ENCODE data around the gene COP1. TPM values are rescaled to one million over a fixed set of nuclear protein-coding genes. Genes with fewer than 3 reads are reported as not detected.

Gene COP1
- polyA plus RNA-seq, 3 donors, result 44.0 to 74.2 (median 68.6) TPM

DNA sequence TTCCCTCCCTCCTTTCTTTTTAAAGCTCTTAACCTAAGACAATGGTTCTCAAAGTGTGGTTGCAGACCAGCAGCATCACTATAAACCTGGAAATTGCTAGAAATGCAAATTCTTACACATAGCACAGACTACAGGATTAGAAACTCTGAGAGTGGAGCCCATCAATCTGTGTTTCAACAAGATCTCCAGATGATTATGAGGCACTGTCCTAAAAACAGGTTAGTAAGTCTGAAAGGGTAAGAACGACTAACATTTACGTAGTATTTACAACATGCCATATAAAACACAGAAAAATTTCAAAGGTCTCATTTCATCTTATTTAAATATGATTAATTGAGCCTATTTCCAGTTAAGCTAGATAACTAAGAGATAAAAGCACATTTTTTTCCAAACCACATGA, 138.8 kb downstream of the COP1 start:
- intact Hi-C loops (cut with micrococcal nuclease), result no loop called here
- Mint-ChIP-seq H3K9me3 (peaks cover 0 to 8% (median 0%) of the 10 kb centered on the region in 7 donors), H3K36me3 (peaks cover 60 to 74% of the 10 kb centered on the region in 2 donors), H3K27me3 (ENCODE audit: low read depth in 3 of 3) (no peaks in the 10 kb centered on the region), H3K4me1 (no peaks in the 10 kb centered on the region), H3K27ac (no peak overlapping the region), H3K4me3 (no peak overlapping the region)
- peaks cover 23% of the 10 kb centered on the region for H3K79me2 ChIP-seq (ENCODE audit: insufficient read depth, low read length)
- no peaks in the 10 kb centered on the region for H3K4me1 ChIP-seq (ENCODE audit: control insufficient read depth in 1 of 2, insufficient read depth in 2 of 2, low read length in 2 of 2)
- peaks cover 45 to 84% of the 10 kb centered on the region in 2 donors for H3K36me3 ChIP-seq (replicated peaks in 1 of 2; ENCODE audit: control insufficient read depth in 1 of 2, insufficient read depth in 2 of 2, low read length in 2 of 2)
- no peak for DNase-seq
- H3K27me3 ChIP-seq (ENCODE audit: control insufficient read depth in 2 of 2, insufficient read depth in 2 of 2, low read length in 2 of 2), result no peaks in the 10 kb centered on the region
- peaks cover 84% of the 10 kb centered on the region for H4K20me1 ChIP-seq (ENCODE audit: insufficient read depth, low read length)
- no peak overlapping the region for H3K9ac ChIP-seq (ENCODE audit: insufficient read depth, low read length, poor library complexity, severe bottlenecking)
- H3K27ac ChIP-seq (ENCODE audit: low read depth in 1 of 2, low read length in 2 of 2), result no peak overlapping the region
- H3K9me3 ChIP-seq (replicated peaks in 1 of 2; ENCODE audit: control insufficient read depth in 1 of 2, insufficient read depth in 1 of 2, low read length in 2 of 2), result no peaks in the 10 kb centered on the region
- no peak overlapping the region for H2AFZ ChIP-seq (ENCODE audit: insufficient read depth, low read depth, low read length, poor library complexity, severe bottlenecking)
- no peak overlapping the region for H3K4me3 ChIP-seq (replicated peaks in 1 of 3; ENCODE audit: low read depth in 2 of 3, low read length in 3 of 3)
- H3K4me2 ChIP-seq (replicated peaks; ENCODE audit: extremely low read depth, low read length, poor library complexity, severe bottlenecking), result no peak overlapping the region
- TF ChIP-seq CTCF (IDR thresholded peaks at IDR 0.05), result no peak
- WGBS (ENCODE audit: insufficient coverage), result no CpG with 5 or more reads among the region's 2 CpGs

DNA sequence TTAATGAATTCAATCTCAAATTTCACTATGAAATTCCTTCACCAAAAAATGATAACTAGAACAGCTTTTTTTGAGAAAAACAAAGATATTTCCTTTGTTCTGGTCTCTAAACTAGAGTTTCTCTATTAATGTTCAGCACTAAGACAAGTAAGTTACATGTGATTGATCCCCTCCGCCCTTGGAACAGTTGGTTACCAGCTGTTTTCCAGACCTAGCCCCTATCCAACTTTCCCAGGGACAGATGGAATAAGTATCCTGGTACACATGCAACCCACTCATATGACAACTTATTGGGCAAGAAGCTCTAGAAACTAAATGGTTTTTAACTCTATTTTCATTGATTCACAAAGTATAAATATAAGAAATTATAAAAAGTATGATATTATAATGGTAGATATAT, 140.4 kb downstream of the COP1 start:
- H2AFZ ChIP-seq (ENCODE audit: insufficient read depth, low read depth, low read length, poor library complexity, severe bottlenecking), result no peak overlapping the region
- H3K9me3 Mint-ChIP-seq, result peaks cover 0 to 10% (median 0%) of the 10 kb centered on the region in 7 donors
- no peaks in the 10 kb centered on the region for H3K4me1 Mint-ChIP-seq
- no peak for DNase-seq
- no peaks in the 10 kb centered on the region for H3K27me3 Mint-ChIP-seq (ENCODE audit: low read depth in 3 of 3)
- 80% methylated on average over 1 of the region's 1 CpG for WGBS (ENCODE audit: insufficient coverage)
- H3K36me3 ChIP-seq (replicated peaks in 1 of 2; ENCODE audit: control insufficient read depth in 1 of 2, insufficient read depth in 2 of 2, low read length in 2 of 2), result peaks cover 39 to 73% of the 10 kb centered on the region in 2 donors
- H3K79me2 ChIP-seq (ENCODE audit: insufficient read depth, low read length), result peaks cover 23% of the 10 kb centered on the region
- H3K9me3 ChIP-seq (replicated peaks in 1 of 2; ENCODE audit: control insufficient read depth in 1 of 2, insufficient read depth in 1 of 2, low read length in 2 of 2), result no peaks in the 10 kb centered on the region
- no peak overlapping the region for H3K9ac ChIP-seq (ENCODE audit: insufficient read depth, low read length, poor library complexity, severe bottlenecking)
- H3K27me3 ChIP-seq (ENCODE audit: control insufficient read depth in 2 of 2, insufficient read depth in 2 of 2, low read length in 2 of 2), result no peaks in the 10 kb centered on the region
- no peak overlapping the region for H3K4me2 ChIP-seq (replicated peaks; ENCODE audit: extremely low read depth, low read length, poor library complexity, severe bottlenecking)
- H3K27ac ChIP-seq (ENCODE audit: low read depth in 1 of 2, low read length in 2 of 2), result no peak overlapping the region
- H3K4me3 Mint-ChIP-seq, result no peak overlapping the region
- no peak for TF ChIP-seq CTCF (IDR thresholded peaks at IDR 0.05)
- H4K20me1 ChIP-seq (ENCODE audit: insufficient read depth, low read length), result peaks cover 83% of the 10 kb centered on the region
- H3K36me3 Mint-ChIP-seq, result peaks cover 55 to 70% of the 10 kb centered on the region in 2 donors
- intact Hi-C loops (cut with micrococcal nuclease), result no loop called here
- no peaks in the 10 kb centered on the region for H3K4me1 ChIP-seq (ENCODE audit: control insufficient read depth in 1 of 2, insufficient read depth in 2 of 2, low read length in 2 of 2)
- no peak overlapping the region for H3K27ac Mint-ChIP-seq
- H3K4me3 ChIP-seq (replicated peaks in 1 of 3; ENCODE audit: low read depth in 2 of 3, low read length in 3 of 3), result no peak overlapping the region

All from CD14-positive monocyte (primary cell).